AG09319 (cell line): Measurements from ENCODE around the gene C2orf80.
"Not testable (repeated sequence)": the region's sequence is repeated elsewhere in the genome, so short reads cannot be mapped to it uniquely, and the experiment has no call there.

Experiments
- DNase-seq: peaks from one replicate; pipeline ENCODE4 v3.0.0-alpha.2; 2010; ENCODE audit warnings: low read depth; ENCODE audit errors: extremely low read depth
- CTCF ChIP-seq: IDR thresholded peaks from 2 replicates; pipeline ENCODE4 v1.5.1; 2011; ENCODE audit warnings: low read depth, mild to moderate bottlenecking, inconsistent platforms, low read length, moderate library complexity

Gene C2orf80

GRCh38 chr2:208130712-208131110, 59.1 kb downstream of the C2orf80 start:
- no peak for TF ChIP-seq CTCF
- no peak for DNase-seq

- TF ChIP-seq CTCF, result no peak
- DNase-seq, result no peak
Observed at GRCh38 chr2:208129744-208130711, 59.8 kb downstream of the C2orf80 start, which contains the start of gene CRYGC. CRYGC (minus strand) TSS chr2:208129828; CDS start chr2:208129792, 36 bp downstream.

GRCh38 chr2:208128136-208128535, 61.7 kb downstream of the C2orf80 start:
- DNase-seq, result no peak
- no peak for TF ChIP-seq CTCF

GRCh38 chr2:208127090-208127489, 62.7 kb downstream of the C2orf80 start:
- no peak for TF ChIP-seq CTCF
- DNase-seq, result no peak

- no peak for DNase-seq
- no peak for TF ChIP-seq CTCF
Observed at GRCh38 chr2:208125251-208125650, 64.6 kb downstream of the C2orf80 start.

- DNase-seq, result not testable (repeated sequence)
Observed at GRCh38 chr2:208124013-208124715, 65.7 kb downstream of the C2orf80 start, which contains the start of gene CRYGD. CRYGD (minus strand) TSS chr2:208124524; CDS start chr2:208124473, 51 bp downstream.

GRCh38 chr2:208122248-208122647, 67.6 kb downstream of the C2orf80 start:
- DNase-seq, result no peak
- no peak for TF ChIP-seq CTCF
